OCI-LY3 (cell line): ENCODE measurements around the gene PMVK.

ENCODE experiments used
- CTCF ChIP-seq: fragments of 200-600, 300-600 bp; sonication (generic); IDR thresholded peaks from 2 replicates; pipeline ENCODE4 v1.5.1; 2014; ENCODE audit warnings: antibody characterized with exemption, low read length, low read depth
- EZH2phosphoT487 ChIP-seq: fragments of 200-600 bp; shearing (Covaris generic); IDR thresholded peaks from 2 replicates; pipeline ENCODE4 v1.6.1; 2018; ENCODE audit warnings: antibody characterized with exemption, mixed run types, low read depth

GRCh38 chr1:154960446-154961136, 24.1 kb upstream of the PMVK start:
- no peak for TF ChIP-seq CTCF
- TF ChIP-seq EZH2phosphoT487: no peak
